OCI-LY3 (cell line): Measurements from ENCODE around the gene TGM3.

Experiments used
- H2AFZ ChIP-seq: fragments of 200-600, 300-600 bp; shearing (Covaris generic); 2 replicates; pipeline ENCODE4 v1.6.0; 2014; ENCODE audit warnings: antibody characterized with exemption, low read depth, low read length
- H3K27ac ChIP-seq: fragments of 200-600, 300-600 bp; sonication (generic); 2 replicates; pipeline ENCODE4 v1.5.1; 2014; ENCODE audit warnings: mild to moderate bottlenecking, low read length, moderate library complexity, mixed read lengths
- H3K27me3 ChIP-seq: fragments of 200-600, 300-600 bp; sonication (generic); 2 replicates; pipeline ENCODE4 v1.6.1; 2014; ENCODE audit warnings: low read depth, low read length, mixed read lengths
- H3K36me3 ChIP-seq: fragments of 200-600, 300-600 bp; sonication (generic); replicated peaks from 2 replicates; pipeline ENCODE3; 2014; ENCODE audit warnings: low read depth, low read length, mixed read lengths
- H3K4me1 ChIP-seq: fragments of 300-600, 200-600 bp; sonication (generic); 2 replicates; pipeline ENCODE4 v1.6.1; 2014; ENCODE audit warnings: low read length, mixed read lengths
- H3K4me2 ChIP-seq: fragments of 200-600, 300-600 bp; sonication (generic); 2 replicates; pipeline ENCODE4 v1.6.1; 2014; ENCODE audit warnings: low read length, mixed read lengths
- H3K4me3 ChIP-seq: fragments of 300-600, 200-600 bp; sonication (generic); 2 replicates; pipeline ENCODE4 v1.5.1; 2014; ENCODE audit warnings: antibody characterized with exemption, mild to moderate bottlenecking, low read length, moderate library complexity
- H3K79me2 ChIP-seq: fragments of 300-600, 200-600 bp; shearing (Covaris generic); 2 replicates; pipeline ENCODE4 v1.6.1; 2014; ENCODE audit warnings: mild to moderate bottlenecking, low read length, mixed read lengths
- H3K9ac ChIP-seq: fragments of 300-600, 200-600 bp; shearing (Covaris generic); 2 replicates; pipeline ENCODE4 v1.6.0; 2014; ENCODE audit warnings: mild to moderate bottlenecking, low read length, moderate library complexity
- H3K9me3 ChIP-seq: fragments of 200-600, 300-600 bp; shearing (Covaris generic); 2 replicates; pipeline ENCODE4 v1.6.1; 2014; ENCODE audit warnings: low read length, mixed read lengths; ENCODE audit not compliant: insufficient read depth
- H4K20me1 ChIP-seq: fragments of 200-600, 300-600 bp; sonication (generic); 2 replicates; pipeline ENCODE4 v1.6.1; 2016; ENCODE audit warnings: low read length, mixed read lengths; ENCODE audit not compliant: insufficient read depth
- CTCF ChIP-seq: fragments of 200-600, 300-600 bp; sonication (generic); IDR thresholded peaks from 2 replicates; pipeline ENCODE4 v1.5.1; 2014; ENCODE audit warnings: antibody characterized with exemption, low read length, low read depth
- EZH2phosphoT487 ChIP-seq: fragments of 200-600 bp; shearing (Covaris generic); IDR thresholded peaks from 2 replicates; pipeline ENCODE4 v1.6.1; 2018; ENCODE audit warnings: antibody characterized with exemption, mixed run types, low read depth

The TGM3 gene

GRCh38 chr20:2353231-2353630, 57.4 kb downstream of the TGM3 start:
- peak overlapping the region; percentile 40 for H2AFZ ChIP-seq
- no peaks in the 10 kb centered on the region for H4K20me1 ChIP-seq
- H3K27ac ChIP-seq = no peak overlapping the region
- H3K9ac ChIP-seq = no peak overlapping the region
- H3K36me3 ChIP-seq = no peaks in the 10 kb centered on the region
- no peaks in the 10 kb centered on the region for H3K9me3 ChIP-seq
- 0 out of 2 replicates have a peak, but pooled peaks cover 10% of the 10 kb centered on the region for H3K27me3 ChIP-seq
- no peak overlapping the region for H3K4me2 ChIP-seq
- H3K4me3 ChIP-seq = no peak overlapping the region
- no peaks in the 10 kb centered on the region for H3K79me2 ChIP-seq
- peaks cover 7% of the 10 kb centered on the region; the same call in 1 of the 2 replicates for H3K4me1 ChIP-seq
- no peak for TF ChIP-seq EZH2phosphoT487
- TF ChIP-seq CTCF = no peak

- no peak overlapping the region for H2AFZ ChIP-seq
- no peak overlapping the region for H3K9ac ChIP-seq
- no peak overlapping the region for H3K27ac ChIP-seq
- H3K36me3 ChIP-seq = no peaks in the 10 kb centered on the region
- no peaks in the 10 kb centered on the region for H4K20me1 ChIP-seq
- 0 out of 2 replicates have a peak, but pooled peaks cover 7% of the 10 kb centered on the region for H3K27me3 ChIP-seq
- no peak overlapping the region for H3K4me2 ChIP-seq
- no peaks in the 10 kb centered on the region for H3K79me2 ChIP-seq
- H3K4me3 ChIP-seq = no peak overlapping the region
- H3K9me3 ChIP-seq = peaks cover 10% of the 10 kb centered on the region; the same call in 1 of the 2 replicates
- peaks cover 7% of the 10 kb centered on the region; the same call in 1 of the 2 replicates for H3K4me1 ChIP-seq
- TF ChIP-seq CTCF (no peak), EZH2phosphoT487 (no peak)
Observed at GRCh38 chr20:2357114-2357513, 61.3 kb downstream of the TGM3 start.

GRCh38 chr20:2358006-2358405, 62.2 kb downstream of the TGM3 start:
- no peak overlapping the region for H3K4me3 ChIP-seq
- peaks cover 10% of the 10 kb centered on the region; the same call in 1 of the 2 replicates for H3K9me3 ChIP-seq
- H2AFZ ChIP-seq = no peak overlapping the region
- 0 out of 2 replicates have a peak, but pooled peaks cover 4% of the 10 kb centered on the region for H3K4me1 ChIP-seq
- no peaks in the 10 kb centered on the region for H4K20me1 ChIP-seq
- H3K9ac ChIP-seq = no peak overlapping the region
- TF ChIP-seq CTCF = no peak
- no peak for TF ChIP-seq EZH2phosphoT487
- 0 out of 2 replicates have a peak, but pooled peaks cover 7% of the 10 kb centered on the region for H3K27me3 ChIP-seq
- no peaks in the 10 kb centered on the region for H3K36me3 ChIP-seq
- no peak overlapping the region for H3K27ac ChIP-seq
- no peaks in the 10 kb centered on the region for H3K79me2 ChIP-seq
- no peak overlapping the region for H3K4me2 ChIP-seq

- TF ChIP-seq EZH2phosphoT487 (no peak), CTCF (no peak)
- H3K4me1 ChIP-seq = no peaks in the 10 kb centered on the region
- no peaks in the 10 kb centered on the region for H3K27me3 ChIP-seq
Observed at GRCh38 chr20:2361035-2361593, 65.3 kb downstream of the TGM3 start.

More at GRCh38 chr20:2361035-2361593, 65.3 kb downstream of the TGM3 start:
- Histone ChIP-seq H3K27ac (no peak overlapping the region), H4K20me1 (no peaks in the 10 kb centered on the region), H3K4me2 (no peak overlapping the region), H3K9ac (no peak overlapping the region), H3K79me2 (no peaks in the 10 kb centered on the region), H3K4me3 (no peak overlapping the region), H2AFZ (no peak overlapping the region), H3K36me3 (no peaks in the 10 kb centered on the region), H3K9me3 (peaks cover 10% of the 10 kb centered on the region; the same call in 1 of the 2 replicates)
